CD14-positive monocyte (primary cell): Measurements from ENCODE around the gene ATP1B2. TPM values are rescaled to one million over a fixed set of nuclear protein-coding genes. Genes with fewer than 3 reads are reported as not detected.

ENCODE experiments used
- DNase-seq, 3 donors: peaks; one replicate each; pipeline ENCODE4 v3.0.0-alpha.2; 2011 to 2022
- H2AFZ ChIP-seq: 2 replicates; pipeline ENCODE4 v1.6.0; 2012; ENCODE audit warnings: mild to moderate bottlenecking, low read depth, low read length, inconsistent platforms; ENCODE audit not compliant: insufficient read depth, poor library complexity, severe bottlenecking
- H3K27ac ChIP-seq, 2 donors: 1 replicate in 1 of 2; 2 replicates in 1 of 2; pipeline ENCODE4 v1.5.1; 2012 to 2013; ENCODE audit warnings: low read length in 2 of 2, control low read depth in 1 of 2, inconsistent platforms in 1 of 2, low read depth in 1 of 2, mild to moderate bottlenecking in 1 of 2
- H3K27me3 ChIP-seq, 2 donors: one replicate each; pipeline versions ENCODE4 v1.6.0 to v1.6.1; 2011 to 2013; ENCODE audit warnings: low read length in 2 of 2; ENCODE audit not compliant: control insufficient read depth in 2 of 2, insufficient read depth in 2 of 2
- H3K36me3 ChIP-seq, 2 donors: replicated peaks in 1 of 2; 1 replicate in 1 of 2; 2 replicates in 1 of 2; pipeline versions ENCODE4 v1.5.1 to v1.6.1; 2012 to 2013; ENCODE audit warnings: low read length in 2 of 2, control low read depth in 1 of 2, inconsistent platforms in 1 of 2, mild to moderate bottlenecking in 1 of 2; ENCODE audit not compliant: insufficient read depth in 2 of 2, control insufficient read depth in 1 of 2
- H3K4me1 ChIP-seq, 2 donors: 1 replicate in 1 of 2; 2 replicates in 1 of 2; pipeline versions ENCODE4 v1.5.1 to v1.6.1; 2012 to 2013; ENCODE audit warnings: low read length in 2 of 2, control low read depth in 1 of 2, inconsistent platforms in 1 of 2, mild to moderate bottlenecking in 1 of 2, moderate library complexity in 1 of 2; ENCODE audit not compliant: insufficient read depth in 2 of 2, control insufficient read depth in 1 of 2
- H3K4me2 ChIP-seq: replicated peaks from 2 replicates; pipeline ENCODE3; 2012; ENCODE audit warnings: low read length, moderate library complexity, mild to moderate bottlenecking; ENCODE audit not compliant: poor library complexity, severe bottlenecking; ENCODE audit errors: extremely low read depth
- H3K4me3 ChIP-seq, 3 experiments: fragments of 200-600 bp in 1 of 3; sonication (generic) in 1 of 3; replicated peaks in 1 of 3; 1 replicate in 2 of 3; 2 replicates in 1 of 3; pipeline ENCODE4 v1.5.1; 2011 to 2013; ENCODE audit warnings: low read length in 3 of 3, mild to moderate bottlenecking in 3 of 3, control low read depth in 2 of 3, low read depth in 2 of 3, inconsistent platforms in 1 of 3, moderate library complexity in 1 of 3
- H3K79me2 ChIP-seq: 2 replicates; pipeline ENCODE4 v1.6.0; 2012; ENCODE audit warnings: mild to moderate bottlenecking, control low read depth, inconsistent platforms, low read length, moderate library complexity; ENCODE audit not compliant: insufficient read depth
- H3K9ac ChIP-seq: 2 replicates; pipeline ENCODE4 v1.6.0; 2017; ENCODE audit warnings: low read length, mild to moderate bottlenecking; ENCODE audit not compliant: insufficient read depth, poor library complexity, severe bottlenecking
- H3K9me3 ChIP-seq, 2 donors: replicated peaks in 1 of 2; 1 replicate in 1 of 2; 2 replicates in 1 of 2; pipeline versions ENCODE4 v1.5.1 to v1.6.1; 2012 to 2013; ENCODE audit warnings: low read length in 2 of 2, control low read depth in 1 of 2; ENCODE audit not compliant: control insufficient read depth in 1 of 2, insufficient read depth in 1 of 2
- H4K20me1 ChIP-seq: 2 replicates; pipeline ENCODE4 v1.6.0; 2012; ENCODE audit warnings: mild to moderate bottlenecking, low read length, control low read depth, moderate library complexity; ENCODE audit not compliant: insufficient read depth
- H3K27ac Mint-ChIP-seq, 7 donors: one replicate each; pipeline ENCODE4 v1.8.0; 2020; ENCODE audit warnings: mild to moderate bottlenecking in 7 of 7, mixed read lengths in 7 of 7, moderate library complexity in 6 of 7, inconsistent platforms in 2 of 7
- H3K27me3 Mint-ChIP-seq, 3 donors: one replicate each; pipeline ENCODE4 v1.8.0; 2021 to 2022; ENCODE audit warnings: low read depth in 3 of 3, mild to moderate bottlenecking in 3 of 3, mixed read lengths in 3 of 3, moderate library complexity in 3 of 3, inconsistent platforms in 1 of 3
- H3K36me3 Mint-ChIP-seq, 2 donors: one replicate each; pipeline ENCODE4 v1.8.0; 2020; ENCODE audit warnings: mixed read lengths in 2 of 2, inconsistent platforms in 1 of 2, mild to moderate bottlenecking in 1 of 2
- H3K4me1 Mint-ChIP-seq: one replicate; pipeline ENCODE4 v1.8.0; 2020; ENCODE audit warnings: mild to moderate bottlenecking, mixed read lengths
- H3K4me3 Mint-ChIP-seq, 2 donors: one replicate each; pipeline ENCODE4 v1.8.0; 2020; ENCODE audit warnings: mild to moderate bottlenecking in 2 of 2, mixed read lengths in 2 of 2, moderate library complexity in 1 of 2
- H3K9me3 Mint-ChIP-seq, 7 donors: one replicate each; pipeline ENCODE4 v1.8.0; 2020 to 2022; ENCODE audit warnings: mixed read lengths in 7 of 7, mild to moderate bottlenecking in 6 of 7, moderate library complexity in 6 of 7, inconsistent platforms in 2 of 7
- CTCF ChIP-seq: fragments of 200-600 bp; IDR thresholded peaks from one replicate; pipeline ENCODE4 v1.8.0; 2022; ENCODE audit warnings: antibody characterized with exemption, mild to moderate bottlenecking
- WGBS: methylation state at CpG from one replicate; pipeline ENCODE4 v1.1.5; 2013; ENCODE audit warnings: missing lambda C conversion rate; ENCODE audit not compliant: insufficient coverage; 5-methylcytosine and 5-hydroxymethylcytosine counted together
- intact Hi-C, 2 donors: fragments of 100-400 bp; cut with micrococcal nuclease; formaldehyde crosslinking; loops; one replicate each; pipeline versions ENCODE4 v1.15.0 to v1.15.1; 2023
- polyA plus RNA-seq, 3 donors: library from polyadenylated mRNA; depleted of rRNA in 1 of 3; unstranded in 2 of 3; stranded (reverse) in 1 of 3; fragments of 300-500 nt in 2 of 3; fragments of >200 nt in 1 of 3; fragmentation: Illumina TruSeq in 2 of 3; gene quantifications; 1 replicate in 2 of 3; 2 replicates in 1 of 3; pipeline ENCODE4 v1.2.3, GENCODE V29; 2012 to 2021

The ATP1B2 gene
- polyA plus RNA-seq, 3 donors = 0.07 TPM; not detected in 2

- Histone ChIP-seq H3K4me3 (peak overlapping the region in 1 of 3 experiments; percentile 81), H3K9ac (no peak overlapping the region), H3K4me2 (peak overlapping the region; percentile 94), H4K20me1 (no peaks in the 10 kb centered on the region), H3K9me3 (no peaks in the 10 kb centered on the region), H3K4me1 (peaks cover 22 to 32% of the 10 kb centered on the region in 2 donors), H3K79me2 (no peaks in the 10 kb centered on the region), H3K27me3 (peaks cover 35 to 46% of the 10 kb centered on the region in 2 donors), H3K27ac (no peak overlapping the region), H3K36me3 (no peaks in the 10 kb centered on the region), H2AFZ (peak overlapping the region; percentile 78)
- intact Hi-C loops = no loop called here
- no peak for DNase-seq
- peaks cover 0 to 23% (median 4%) of the 10 kb centered on the region in 7 donors for H3K9me3 Mint-ChIP-seq
- no peak for TF ChIP-seq CTCF
- peak overlapping the region in 1 of 7 donors; percentile 41 for H3K27ac Mint-ChIP-seq
- H3K4me1 Mint-ChIP-seq = peaks cover 28% of the 10 kb centered on the region
- H3K4me3 Mint-ChIP-seq = peak overlapping the region; percentile 47 to 83
- peaks cover 44 to 68% (median 52%) of the 10 kb centered on the region in 3 donors for H3K27me3 Mint-ChIP-seq
- WGBS = 8% methylated on average over 39 of the region's 54 CpGs
- peaks cover 7 to 13% of the 10 kb centered on the region in 2 donors for H3K36me3 Mint-ChIP-seq
These were observed 1.1 kb downstream of the ATP1B2 start for GRCh38 chr17:7651665-7652387.

- peaks cover 44 to 69% (median 52%) of the 10 kb centered on the region in 3 donors for H3K27me3 Mint-ChIP-seq
- H2AFZ ChIP-seq = no peak overlapping the region
- H3K27ac Mint-ChIP-seq = no peak overlapping the region
- H3K4me1 Mint-ChIP-seq = peaks cover 19% of the 10 kb centered on the region
- no peak overlapping the region for H3K27ac ChIP-seq
- H3K4me3 Mint-ChIP-seq = peak overlapping the region in 1 of 2 donors; percentile 83
- no peak overlapping the region for H3K4me3 ChIP-seq
- peaks cover 7 to 13% of the 10 kb centered on the region in 2 donors for H3K36me3 Mint-ChIP-seq
- DNase-seq = no peak
- peaks cover 15 to 23% of the 10 kb centered on the region in 2 donors for H3K4me1 ChIP-seq
- intact Hi-C loops = no loop called here
- no peaks in the 10 kb centered on the region for H3K9me3 ChIP-seq
- H3K36me3 ChIP-seq = no peaks in the 10 kb centered on the region
- H3K79me2 ChIP-seq = no peaks in the 10 kb centered on the region
- H3K27me3 ChIP-seq = peaks cover 35 to 46% of the 10 kb centered on the region in 2 donors
- H4K20me1 ChIP-seq = no peaks in the 10 kb centered on the region
- H3K9ac ChIP-seq = no peak overlapping the region
- no peak overlapping the region for H3K4me2 ChIP-seq
- H3K9me3 Mint-ChIP-seq = peaks cover 0 to 23% (median 4%) of the 10 kb centered on the region in 7 donors
- WGBS = 96% methylated on average over 4 of the region's 12 CpGs
- no peak for TF ChIP-seq CTCF
These were observed 1.9 kb downstream of the ATP1B2 start for GRCh38 chr17:7652388-7653356.
